HL-60 (cell line): ENCODE data around the gene PCSK9.

ENCODE experiments used
- CTCF ChIP-seq: IDR thresholded peaks from one replicate; pipeline ENCODE4 v1.5.1; 2011; ENCODE audit warnings: low read length, control low read depth, inconsistent platforms; ENCODE audit not compliant: insufficient read depth
- GABPA ChIP-seq: IDR thresholded peaks from 2 replicates; pipeline ENCODE4 v1.6.1; 2012; ENCODE audit warnings: low read depth
- POLR2AphosphoS5 ChIP-seq: IDR thresholded peaks from 2 replicates; pipeline ENCODE4 v1.6.1; 2012; ENCODE audit warnings: low read depth
- REST ChIP-seq: IDR thresholded peaks from 2 replicates; pipeline ENCODE4 v1.6.1; 2012; ENCODE audit warnings: low read depth; ENCODE audit not compliant: insufficient replicate concordance
- SPI1 ChIP-seq: IDR thresholded peaks from 2 replicates; pipeline ENCODE4 v1.6.1; 2012; ENCODE audit warnings: low read depth, mild to moderate bottlenecking, borderline replicate concordance

GRCh38 chr1:54991939-54992338 is 47.4 kb upstream of the PCSK9 start:
- no peak for TF ChIP-seq CTCF
- TF ChIP-seq GABPA = no peak
- no peak for TF ChIP-seq POLR2AphosphoS5
- no peak for TF ChIP-seq REST
- no peak for TF ChIP-seq SPI1
